A673 (cell line): ENCODE data around the gene GAL3ST2.

ENCODE experiments used
- EZH2 ChIP-seq: fragments of 200-600 bp; sonication (generic); IDR thresholded peaks from 2 replicates; pipeline ENCODE4 v1.6.1; 2017; ENCODE audit warnings: borderline replicate concordance, low read depth, mild to moderate bottlenecking, mixed read lengths, antibody characterized with exemption, low read length; ENCODE audit not compliant: poor library complexity, severe bottlenecking
- TF ChIP-seq, protein P1 (sequence below): fragments of 300-800, 200-600 bp; sonication (generic); conservative IDR thresholded peaks from 2 replicates; pipeline ENCODE4 v1.5.1; 2017; ENCODE audit warnings: low read depth, mild to moderate bottlenecking, antibody characterized with exemption, low read length, moderate library complexity, mixed read lengths

DNA sequence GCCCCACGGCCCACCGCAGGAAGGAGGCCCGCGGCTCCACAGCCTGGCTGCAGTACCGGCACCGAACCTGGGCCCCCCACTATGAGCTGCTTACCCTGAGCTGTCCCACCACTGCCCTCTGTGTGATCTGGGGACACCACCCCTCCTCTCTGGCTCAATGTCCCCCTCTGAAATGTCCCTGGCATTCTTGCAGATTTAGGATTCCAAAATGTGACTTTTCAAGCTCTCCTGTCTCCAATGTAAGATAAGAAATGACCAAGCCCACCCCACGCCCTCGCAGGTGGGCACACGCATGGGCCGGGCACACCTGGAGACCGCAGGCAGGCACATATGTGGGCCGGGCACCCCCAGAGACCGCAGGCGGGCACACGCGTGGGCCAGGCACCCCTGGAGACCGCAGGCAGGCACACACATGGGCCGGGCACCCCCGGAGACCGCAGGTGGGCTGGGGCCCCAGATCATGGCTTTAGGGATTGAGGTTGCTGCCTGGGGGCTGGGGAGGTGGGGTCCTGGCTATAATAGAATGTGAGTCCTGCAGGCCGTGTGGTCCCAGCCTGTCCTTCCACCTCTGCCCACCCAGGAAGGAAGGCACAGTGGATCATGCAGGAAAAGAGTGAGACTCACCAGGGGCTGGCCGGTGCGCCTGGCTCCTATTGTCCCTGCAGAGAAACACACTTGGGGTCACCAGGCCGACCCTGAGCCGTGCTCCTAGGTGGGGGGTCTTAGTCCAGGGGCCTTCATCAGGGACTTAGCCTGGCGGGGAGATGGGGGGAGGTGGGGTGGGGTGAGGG lies 74.9 kb downstream of the GAL3ST2 start:
- TF ChIP-seq, protein P1, sequence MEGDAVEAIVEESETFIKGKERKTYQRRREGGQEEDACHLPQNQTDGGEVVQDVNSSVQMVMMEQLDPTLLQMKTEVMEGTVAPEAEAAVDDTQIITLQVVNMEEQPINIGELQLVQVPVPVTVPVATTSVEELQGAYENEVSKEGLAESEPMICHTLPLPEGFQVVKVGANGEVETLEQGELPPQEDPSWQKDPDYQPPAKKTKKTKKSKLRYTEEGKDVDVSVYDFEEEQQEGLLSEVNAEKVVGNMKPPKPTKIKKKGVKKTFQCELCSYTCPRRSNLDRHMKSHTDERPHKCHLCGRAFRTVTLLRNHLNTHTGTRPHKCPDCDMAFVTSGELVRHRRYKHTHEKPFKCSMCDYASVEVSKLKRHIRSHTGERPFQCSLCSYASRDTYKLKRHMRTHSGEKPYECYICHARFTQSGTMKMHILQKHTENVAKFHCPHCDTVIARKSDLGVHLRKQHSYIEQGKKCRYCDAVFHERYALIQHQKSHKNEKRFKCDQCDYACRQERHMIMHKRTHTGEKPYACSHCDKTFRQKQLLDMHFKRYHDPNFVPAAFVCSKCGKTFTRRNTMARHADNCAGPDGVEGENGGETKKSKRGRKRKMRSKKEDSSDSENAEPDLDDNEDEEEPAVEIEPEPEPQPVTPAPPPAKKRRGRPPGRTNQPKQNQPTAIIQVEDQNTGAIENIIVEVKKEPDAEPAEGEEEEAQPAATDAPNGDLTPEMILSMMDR = no peak
- TF ChIP-seq EZH2 = no peak
